Raji (cell line): ENCODE measurements around the gene LEFTY2.

Experiments used
- POLR2A ChIP-seq: IDR thresholded peaks from 2 replicates; pipeline ENCODE4 v1.6.1; 2011; ENCODE audit warnings: low read depth, low read length, control low read depth; ENCODE audit not compliant: insufficient read depth

Gene LEFTY2

DNA sequence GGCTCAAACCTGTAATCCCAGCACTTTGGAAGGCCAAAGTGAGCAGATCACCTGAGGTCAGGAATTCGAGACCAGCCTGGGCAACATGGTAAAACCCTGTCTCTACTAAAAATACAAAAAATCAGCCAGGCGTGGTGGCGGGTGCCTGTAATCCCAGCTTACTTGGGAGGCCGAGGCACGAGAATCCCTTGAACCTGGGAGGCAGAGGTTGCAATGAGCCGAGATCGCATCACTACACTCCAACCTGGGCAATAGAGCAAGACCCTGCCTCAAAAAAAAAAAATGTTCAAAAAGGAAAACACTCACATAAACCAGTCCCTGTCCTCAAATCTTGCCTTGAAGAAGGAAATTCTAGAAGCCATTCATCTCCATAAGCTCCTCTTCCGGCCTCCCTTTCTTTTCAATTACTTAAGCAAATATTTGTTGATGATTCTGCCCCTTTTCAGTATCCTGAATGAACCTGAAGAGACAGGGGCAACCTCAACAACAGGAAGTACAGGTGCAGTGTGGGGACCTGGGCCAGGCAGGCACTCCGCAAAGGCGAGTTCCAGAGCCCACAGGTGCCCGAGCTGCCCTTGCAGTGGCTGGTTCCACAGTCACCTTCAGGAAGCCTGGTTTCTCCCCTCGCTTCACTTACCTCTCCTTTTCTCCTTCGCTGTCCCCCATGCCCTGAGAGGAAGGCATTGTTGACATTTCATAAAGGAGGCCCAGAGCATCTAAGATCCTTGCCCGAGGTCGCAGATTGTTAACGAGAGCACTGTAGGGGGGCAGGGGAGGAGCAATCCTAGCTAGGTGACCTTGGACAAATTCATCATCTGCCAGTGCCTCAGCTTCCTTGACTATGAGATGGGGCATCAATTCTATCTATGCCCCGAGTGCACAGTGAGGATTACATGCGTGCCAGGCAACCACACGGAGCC is 43.2 kb downstream of the LEFTY2 start:
- TF ChIP-seq POLR2A = no peak

GRCh38 chr1:225896937-225897549 is 44.0 kb downstream of the LEFTY2 start:
- TF ChIP-seq POLR2A = peak; percentile 53

DNA sequence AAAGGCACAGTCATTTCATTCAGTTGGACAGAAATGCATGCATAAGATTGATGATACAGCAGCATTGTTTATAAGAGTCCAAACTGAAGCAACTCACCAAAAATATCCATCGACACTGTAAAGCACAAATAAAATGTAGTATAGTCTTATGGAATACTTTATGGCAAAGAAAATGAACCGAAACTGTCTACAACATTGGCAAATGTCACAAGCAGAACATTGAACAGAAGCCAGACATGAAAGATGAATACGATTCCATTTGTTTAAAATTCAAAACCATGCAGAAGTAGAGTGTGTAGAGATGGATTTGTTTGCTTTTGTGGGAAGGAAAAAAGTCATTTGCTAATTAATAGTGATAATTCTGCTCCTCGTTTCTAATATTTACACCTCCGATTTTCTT is 44.5 kb downstream of the LEFTY2 start:
- TF ChIP-seq POLR2A = no peak

DNA sequence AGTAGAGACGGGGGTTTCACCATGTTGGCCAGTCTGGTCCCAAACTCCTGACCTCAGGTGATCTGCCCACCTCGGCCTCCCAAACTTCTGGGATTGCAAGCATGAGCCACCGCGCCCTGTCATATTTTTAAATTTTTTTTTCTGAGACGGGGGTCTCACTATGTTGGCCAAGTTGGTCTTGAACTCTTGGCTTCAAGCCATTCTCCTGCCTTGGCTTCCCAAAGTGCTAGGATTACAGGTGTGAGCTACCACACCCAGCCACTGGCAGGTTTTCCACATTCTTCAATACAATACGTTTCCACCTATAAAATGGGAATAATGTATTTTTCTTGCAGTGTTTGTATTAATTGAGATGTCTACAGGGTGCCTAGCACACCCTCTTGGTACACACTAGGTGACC is 48.7 kb downstream of the LEFTY2 start:
- TF ChIP-seq POLR2A = no peak

DNA sequence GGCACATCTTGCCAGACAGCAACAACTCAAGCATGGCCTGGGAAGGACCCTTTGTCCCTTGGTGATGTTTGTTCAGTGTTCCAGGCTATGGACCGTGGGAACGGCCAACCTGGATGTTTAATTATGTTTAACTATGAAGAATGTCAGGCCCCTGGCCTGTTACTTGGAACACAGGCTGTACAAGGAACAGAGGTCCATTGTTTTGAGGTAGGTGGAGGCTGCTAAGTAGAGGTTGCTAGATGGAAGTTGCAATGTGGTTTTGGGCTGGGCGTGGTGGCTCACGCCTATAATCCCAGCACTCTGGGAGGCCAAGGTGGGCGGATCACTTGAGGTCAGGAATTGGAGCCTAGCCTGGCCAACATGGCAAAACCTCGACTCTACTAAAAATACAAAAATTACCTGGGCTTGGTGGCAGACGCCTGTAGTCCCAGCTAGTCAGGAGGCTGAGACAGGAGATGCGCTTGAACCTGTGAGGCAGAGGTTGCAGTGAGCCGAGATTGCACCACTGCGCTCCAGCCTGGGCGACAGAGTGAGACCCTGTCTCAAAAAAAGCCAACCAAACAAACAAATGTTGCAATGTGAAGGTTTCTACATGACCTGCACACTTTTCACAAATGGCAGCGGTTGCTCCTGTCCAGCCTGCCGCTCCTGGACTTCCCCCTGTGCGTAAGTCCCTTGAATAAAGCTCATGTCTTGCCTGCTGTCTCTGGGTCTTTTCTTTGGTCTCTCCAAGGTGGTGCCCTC is 49.6 kb downstream of the LEFTY2 start:
- TF ChIP-seq POLR2A = no peak

GRCh38 chr1:225890346-225891228 is 50.4 kb downstream of the LEFTY2 start:
- TF ChIP-seq POLR2A = no peak

- no peak for TF ChIP-seq POLR2A
Measured at GRCh38 chr1:225889743-225890142, 51.3 kb downstream of the LEFTY2 start.

DNA sequence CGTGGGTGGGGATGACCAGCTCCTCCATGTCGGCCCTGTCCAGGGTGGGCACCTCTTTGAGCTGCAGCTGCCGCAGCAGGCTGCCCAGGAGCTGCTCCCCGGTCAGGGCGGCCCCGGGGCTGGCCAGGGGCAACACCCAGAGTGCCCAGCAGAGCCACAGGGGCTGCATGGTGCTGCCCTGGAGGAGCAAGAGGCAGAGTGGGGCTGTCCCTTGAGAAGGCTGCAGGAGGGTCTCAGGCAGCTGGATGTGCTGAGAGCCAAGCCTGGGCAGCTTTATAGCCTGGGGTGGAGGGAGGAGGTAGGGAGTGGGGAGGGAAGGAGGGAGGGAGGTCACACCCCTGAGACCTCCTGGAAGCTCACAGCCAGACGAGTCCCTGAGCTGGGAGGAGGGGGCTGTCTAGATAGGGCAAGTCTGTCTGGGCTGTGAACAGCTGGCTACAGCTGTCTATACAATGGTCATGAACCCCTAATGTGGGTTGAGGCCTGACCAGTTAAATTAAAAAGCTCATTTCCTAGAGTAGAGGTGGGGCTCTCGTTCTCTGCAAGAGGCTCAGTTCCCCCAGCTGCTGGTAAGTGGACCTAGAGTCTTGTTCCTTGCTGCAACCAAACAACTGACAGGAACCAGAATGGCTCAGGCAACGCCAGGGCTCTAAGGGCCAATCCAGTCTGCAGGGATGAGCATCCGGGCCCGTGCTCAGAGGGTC is 52.0 kb downstream of the LEFTY2 start, which contains the start of gene LEFTY1:
Gene LEFTY1, minus strand, starts transcription at position 249 of the 704 bp plus-strand sequence. Its CDS starts 80 bp downstream, at position 169.
- TF ChIP-seq POLR2A = no peak

- no peak for TF ChIP-seq POLR2A
Measured at GRCh38 chr1:225888289-225888897, 52.6 kb downstream of the LEFTY2 start.

GRCh38 chr1:225887030-225887314 is 54.0 kb downstream of the LEFTY2 start:
- no peak for TF ChIP-seq POLR2A
